CD4-positive, alpha-beta T cell treated with Interferon alpha-2 for 1 hour (primary cell): Measurements from ENCODE around the gene PLAC8.
"Not testable (repeated sequence)": the region's sequence is repeated elsewhere in the genome, so short reads cannot be mapped to it uniquely, and the experiment has no call there.

Source experiments
- DNase-seq, 2 donors: peaks; one replicate each; pipeline ENCODE4 v3.0.0-alpha.2; 2020 to 2022

PLAC8 gene

GRCh38 chr4:83065266-83065665 is 49.3 kb downstream of the PLAC8 start:
- DNase-seq = no peak

GRCh38 chr4:83062739-83063138 is 51.8 kb downstream of the PLAC8 start:
- DNase-seq = no peak

GRCh38 chr4:83054928-83055327 is 59.6 kb downstream of the PLAC8 start:
- peak; percentile 8 to 51 for DNase-seq

GRCh38 chr4:83048781-83049180 is 65.7 kb downstream of the PLAC8 start:
- DNase-seq = not testable (repeated sequence)

GRCh38 chr4:83046693-83047473 is 67.6 kb downstream of the PLAC8 start:
- no peak for DNase-seq

GRCh38 chr4:83043801-83044407 is 70.6 kb downstream of the PLAC8 start:
- no peak for DNase-seq

GRCh38 chr4:83043157-83043556 is 71.4 kb downstream of the PLAC8 start:
- not testable (repeated sequence) for DNase-seq

- DNase-seq = no peak
These were observed 74.3 kb downstream of the PLAC8 start for GRCh38 chr4:83040269-83040668.
